Neural progenitor cell (in vitro differentiated cells): ENCODE measurements around the gene TNNI3K. TPM values are rescaled to one million over a fixed set of nuclear protein-coding genes. Genes with fewer than 3 reads are reported as not detected.

Experiments used
- DNase-seq: peaks from one replicate; pipeline ENCODE4 v3.0.0-alpha.2; 2016; ENCODE audit warnings: low spot score
- H2AFZ ChIP-seq: fragments of 200-600 bp; sonication (generic); replicated peaks from 2 replicates; pipeline ENCODE4 v1.6.1; 2016; ENCODE audit warnings: antibody characterized with exemption
- H3F3A ChIP-seq: fragments of 200-600 bp; sonication (generic); 2 replicates; pipeline ENCODE4 v1.6.1; 2016; ENCODE audit warnings: antibody characterized with exemption, low read depth
- H3K27ac ChIP-seq: fragments of 200-600 bp; sonication (generic); 2 replicates; pipeline ENCODE4 v1.5.1; 2016; ENCODE audit warnings: mild to moderate bottlenecking
- H3K27me3 ChIP-seq: fragments of 200-600 bp; sonication (generic); 2 replicates; pipeline ENCODE4 v1.6.1; 2016; ENCODE audit warnings: mild to moderate bottlenecking, moderate library complexity
- H3K36me3 ChIP-seq: fragments of 200-600 bp; sonication (generic); 2 replicates; pipeline ENCODE4 v1.5.1; 2016
- H3K4me1 ChIP-seq: fragments of 200-600 bp; sonication (generic); 2 replicates; pipeline ENCODE4 v1.6.1; 2016; ENCODE audit warnings: mixed run types
- H3K4me2 ChIP-seq: fragments of 200-600 bp; sonication (generic); 2 replicates; pipeline ENCODE4 v1.6.1; 2016
- H3K4me3 ChIP-seq: fragments of 200-600 bp; sonication (generic); 2 replicates; pipeline ENCODE4 v1.5.1; 2016
- H3K79me2 ChIP-seq: fragments of 200-600 bp; sonication (generic); 2 replicates; pipeline ENCODE4 v1.6.1; 2016; ENCODE audit warnings: low read depth
- H3K9ac ChIP-seq: fragments of 200-600 bp; sonication (generic); 2 replicates; pipeline ENCODE4 v1.6.1; 2016
- H3K9me3 ChIP-seq: fragments of 200-600 bp; sonication (generic); 2 replicates; pipeline ENCODE4 v1.5.1; 2016; ENCODE audit warnings: low read depth
- H4K20me1 ChIP-seq: fragments of 200-600 bp; sonication (generic); 2 replicates; pipeline ENCODE4 v1.6.1; 2016; ENCODE audit warnings: low read depth
- H3K27ac Mint-ChIP-seq: 3 replicates; pipeline ENCODE4 v1.8.0; 2021; ENCODE audit warnings: mixed read lengths
- H3K27me3 Mint-ChIP-seq: 2 replicates; pipeline ENCODE4 v1.8.0; 2022; ENCODE audit warnings: low read depth, mild to moderate bottlenecking, inconsistent platforms, moderate library complexity, mixed read lengths; ENCODE audit not compliant: insufficient read depth
- H3K36me3 Mint-ChIP-seq: 3 replicates; pipeline ENCODE4 v1.8.0; 2021; ENCODE audit warnings: mixed read lengths
- H3K4me1 Mint-ChIP-seq: 3 replicates; pipeline ENCODE4 v1.8.0; 2021; ENCODE audit warnings: mixed read lengths
- H3K4me3 Mint-ChIP-seq: 3 replicates; pipeline ENCODE4 v1.8.0; 2021; ENCODE audit warnings: mild to moderate bottlenecking, moderate library complexity, mixed read lengths
- H3K9me3 Mint-ChIP-seq: 3 replicates; pipeline ENCODE4 v1.8.0; 2020; ENCODE audit warnings: mixed read lengths
- CTCF ChIP-seq: fragments of 200-600 bp; sonication (generic); IDR thresholded peaks from 2 replicates; pipeline ENCODE4 v1.5.1; 2017; ENCODE audit warnings: antibody characterized with exemption, mild to moderate bottlenecking
- EZH2 ChIP-seq: fragments of 200-600 bp; sonication (generic); IDR thresholded peaks from 2 replicates; pipeline ENCODE4 v1.6.1; 2017; ENCODE audit warnings: antibody characterized with exemption, mild to moderate bottlenecking, moderate library complexity
- EZH2phosphoT487 ChIP-seq: fragments of 200-600 bp; sonication (generic); IDR thresholded peaks from 2 replicates; pipeline ENCODE4 v1.6.1; 2017; ENCODE audit warnings: antibody characterized with exemption
- total RNA-seq: library from RNA; depleted of rRNA; stranded (reverse); fragments of >200 nt; gene quantifications from 2 replicates; pipeline ENCODE4 v1.2.3, GENCODE V29; 2015; ENCODE audit warnings: low replicate concordance

The TNNI3K gene
- total RNA-seq, 1 donor from 2014 or later, result 1.9 TPM

- H3K4me1 Mint-ChIP-seq, result peaks cover 11% of the 10 kb centered on the region
- no peaks in the 10 kb centered on the region for H3K36me3 Mint-ChIP-seq
- H3K9ac ChIP-seq, result no peak overlapping the region
- no peak for TF ChIP-seq EZH2phosphoT487
- no peak overlapping the region for H3K4me3 ChIP-seq
- no peak overlapping the region for H3K4me3 Mint-ChIP-seq
- DNase-seq, result no peak
- no peaks in the 10 kb centered on the region for H3K9me3 Mint-ChIP-seq
- H2AFZ ChIP-seq, result peak overlapping the region; percentile 42
- no peaks in the 10 kb centered on the region for H3K9me3 ChIP-seq
- no peaks in the 10 kb centered on the region for H3K79me2 ChIP-seq
- no peak overlapping the region for H3K27ac ChIP-seq
- no peak overlapping the region for H3K27ac Mint-ChIP-seq
- H3K27me3 Mint-ChIP-seq, result no peaks in the 10 kb centered on the region
- peaks cover 14% of the 10 kb centered on the region for H3K4me1 ChIP-seq
- H3K36me3 ChIP-seq, result no peaks in the 10 kb centered on the region
- H3K27me3 ChIP-seq, result no peaks in the 10 kb centered on the region
- no peaks in the 10 kb centered on the region for H4K20me1 ChIP-seq
- no peaks in the 10 kb centered on the region for H3F3A ChIP-seq
- H3K4me2 ChIP-seq, result no peak overlapping the region
Observed at GRCh38 chr1:74380252-74380651, 145.1 kb downstream of the TNNI3K start.

GRCh38 chr1:74388855-74389254 is 153.7 kb downstream of the TNNI3K start:
- Histone ChIP-seq H3F3A (peaks cover 7% of the 10 kb centered on the region), H3K9me3 (no peaks in the 10 kb centered on the region), H4K20me1 (no peaks in the 10 kb centered on the region), H3K4me2 (no peak overlapping the region), H3K36me3 (no peaks in the 10 kb centered on the region), H3K4me1 (peaks cover 29% of the 10 kb centered on the region), H3K27ac (no peak overlapping the region), H2AFZ (no peak overlapping the region), H3K79me2 (no peaks in the 10 kb centered on the region), H3K27me3 (no peaks in the 10 kb centered on the region), H3K9ac (no peak overlapping the region), H3K4me3 (no peak overlapping the region)
- H3K9me3 Mint-ChIP-seq, result peaks cover 5% of the 10 kb centered on the region
- H3K4me3 Mint-ChIP-seq, result no peak overlapping the region
- no peak for TF ChIP-seq EZH2
- TF ChIP-seq CTCF, result no peak
- no peak for TF ChIP-seq EZH2phosphoT487
- H3K27ac Mint-ChIP-seq, result no peak overlapping the region
- peaks cover 3% of the 10 kb centered on the region for H3K36me3 Mint-ChIP-seq
- H3K27me3 Mint-ChIP-seq, result peaks cover 6% of the 10 kb centered on the region
- peaks cover 18% of the 10 kb centered on the region for H3K4me1 Mint-ChIP-seq
- no peak for DNase-seq

GRCh38 chr1:74392186-74392585 is 157.0 kb downstream of the TNNI3K start:
- H3K4me2 ChIP-seq, result no peak overlapping the region
- peaks cover 25% of the 10 kb centered on the region for H3F3A ChIP-seq
- H3K27me3 ChIP-seq, result no peaks in the 10 kb centered on the region
- H3K79me2 ChIP-seq, result no peaks in the 10 kb centered on the region
- H3K4me3 ChIP-seq, result no peak overlapping the region
- Mint-ChIP-seq H3K4me1 (peaks cover 40% of the 10 kb centered on the region), H3K9me3 (no peaks in the 10 kb centered on the region), H3K4me3 (no peak overlapping the region), H3K27me3 (peaks cover 6% of the 10 kb centered on the region), H3K27ac (no peak overlapping the region), H3K36me3 (no peaks in the 10 kb centered on the region)
- no peak overlapping the region for H3K27ac ChIP-seq
- H4K20me1 ChIP-seq, result no peaks in the 10 kb centered on the region
- H3K36me3 ChIP-seq, result no peaks in the 10 kb centered on the region
- TF ChIP-seq CTCF (no peak), EZH2phosphoT487 (no peak), EZH2 (no peak)
- peaks cover 39% of the 10 kb centered on the region for H3K4me1 ChIP-seq
- no peak overlapping the region for H3K9ac ChIP-seq
- DNase-seq, result no peak
- H3K9me3 ChIP-seq, result no peaks in the 10 kb centered on the region
- peak overlapping the region; percentile 6 for H2AFZ ChIP-seq

GRCh38 chr1:74392840-74393239 is 157.7 kb downstream of the TNNI3K start:
- H4K20me1 ChIP-seq, result no peaks in the 10 kb centered on the region
- H2AFZ ChIP-seq, result no peak overlapping the region
- Mint-ChIP-seq H3K27me3 (peaks cover 7% of the 10 kb centered on the region), H3K36me3 (no peaks in the 10 kb centered on the region), H3K9me3 (peaks cover 1% of the 10 kb centered on the region), H3K4me1 (peaks cover 41% of the 10 kb centered on the region), H3K27ac (no peak overlapping the region), H3K4me3 (no peak overlapping the region)
- no peaks in the 10 kb centered on the region for H3K27me3 ChIP-seq
- H3K4me1 ChIP-seq, result peaks cover 39% of the 10 kb centered on the region
- no peaks in the 10 kb centered on the region for H3K36me3 ChIP-seq
- no peak overlapping the region for H3K27ac ChIP-seq
- no peak for DNase-seq
- no peak overlapping the region for H3K9ac ChIP-seq
- H3K79me2 ChIP-seq, result no peaks in the 10 kb centered on the region
- H3K9me3 ChIP-seq, result no peaks in the 10 kb centered on the region
- H3K4me2 ChIP-seq, result no peak overlapping the region
- no peak for TF ChIP-seq CTCF
- TF ChIP-seq EZH2phosphoT487, result no peak
- no peak for TF ChIP-seq EZH2
- no peak overlapping the region for H3K4me3 ChIP-seq
- peaks cover 25% of the 10 kb centered on the region for H3F3A ChIP-seq
